NCI-H146 treated with DMSO at 0.1 percent for 48 hours (cell line): ENCODE data around the gene HHIPL1.

Experiments
- DNase-seq: peaks from one replicate; lab custom pipeline; 2025; ENCODE audit not compliant: unreplicated experiment; lab: John Stamatoyannopoulos, UW

Gene HHIPL1

DNA sequence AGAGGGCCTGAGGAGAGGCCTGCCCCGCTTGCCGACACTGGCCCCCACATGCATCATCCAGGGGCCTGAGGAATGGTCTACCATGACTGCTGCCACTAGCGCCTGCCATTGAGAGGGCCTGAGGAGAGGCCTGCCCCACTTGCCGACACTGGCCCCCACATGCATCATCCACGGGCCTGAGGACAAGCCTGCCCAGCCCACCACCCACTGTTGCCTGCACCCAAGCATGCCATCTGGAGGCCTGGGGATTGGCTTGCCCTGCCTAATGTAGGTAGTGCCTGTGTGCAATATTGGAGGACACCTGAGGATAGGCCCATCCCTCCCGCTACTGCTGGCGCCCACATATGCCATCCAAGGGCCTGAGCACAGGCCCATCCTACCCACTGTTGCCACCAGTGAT lies 63.5 kb downstream of the HHIPL1 start:
- no peak for DNase-seq

DNA sequence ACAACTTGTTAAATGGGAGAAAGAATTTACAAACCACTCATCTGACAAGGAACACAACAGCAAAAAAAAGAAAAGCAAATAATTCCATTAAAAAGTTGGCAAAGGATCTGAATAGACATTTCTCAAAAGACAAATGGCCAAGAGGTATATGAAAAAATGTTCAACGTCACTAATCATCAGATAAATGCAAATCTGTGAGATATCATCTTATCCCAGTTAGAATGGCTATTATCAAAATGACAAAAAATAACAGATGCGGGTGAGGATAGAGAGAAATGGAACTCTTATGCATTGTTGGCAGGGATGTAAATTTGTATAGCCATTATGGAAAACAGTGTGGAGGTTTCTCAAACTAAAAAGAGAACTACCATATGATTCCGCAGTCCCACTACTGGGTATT lies 69.0 kb downstream of the HHIPL1 start:
- no peak for DNase-seq

DNA sequence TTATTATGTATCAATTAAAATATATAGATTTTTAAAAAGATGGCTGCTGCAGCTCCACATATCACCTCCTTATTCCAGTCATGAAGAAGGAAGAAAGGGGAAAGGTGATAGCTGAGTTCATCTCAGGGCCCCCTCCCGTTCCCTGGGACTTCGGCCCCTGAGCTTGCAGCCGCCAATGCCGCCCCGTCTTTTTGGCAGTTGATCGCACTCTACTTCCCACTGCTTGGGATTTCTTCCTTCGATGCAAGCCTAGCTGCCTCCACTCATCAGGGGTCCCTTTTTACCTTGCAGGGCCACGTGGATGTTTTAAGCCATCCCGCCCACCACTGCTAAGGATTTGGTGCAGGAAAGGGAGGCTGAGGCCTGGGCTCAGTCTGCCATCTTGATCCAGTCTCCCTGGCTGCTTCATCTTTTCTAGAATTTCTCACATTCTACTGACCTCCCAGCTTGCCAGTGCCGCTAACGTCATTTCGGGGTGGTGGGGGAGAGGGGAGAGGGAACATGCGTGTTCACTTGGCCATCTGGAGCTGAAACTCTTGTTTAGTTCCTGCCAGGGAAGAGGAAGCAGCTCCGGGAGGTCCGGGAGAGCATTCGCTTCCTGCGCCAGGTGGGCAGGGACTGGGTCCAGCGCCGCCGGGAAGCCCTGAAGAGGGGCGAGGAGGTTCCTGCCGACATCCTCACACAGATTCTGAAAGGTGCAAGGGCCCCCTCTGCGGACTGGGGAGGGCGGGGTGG lies 70.5 kb downstream of the HHIPL1 start:
- no peak for DNase-seq

DNA sequence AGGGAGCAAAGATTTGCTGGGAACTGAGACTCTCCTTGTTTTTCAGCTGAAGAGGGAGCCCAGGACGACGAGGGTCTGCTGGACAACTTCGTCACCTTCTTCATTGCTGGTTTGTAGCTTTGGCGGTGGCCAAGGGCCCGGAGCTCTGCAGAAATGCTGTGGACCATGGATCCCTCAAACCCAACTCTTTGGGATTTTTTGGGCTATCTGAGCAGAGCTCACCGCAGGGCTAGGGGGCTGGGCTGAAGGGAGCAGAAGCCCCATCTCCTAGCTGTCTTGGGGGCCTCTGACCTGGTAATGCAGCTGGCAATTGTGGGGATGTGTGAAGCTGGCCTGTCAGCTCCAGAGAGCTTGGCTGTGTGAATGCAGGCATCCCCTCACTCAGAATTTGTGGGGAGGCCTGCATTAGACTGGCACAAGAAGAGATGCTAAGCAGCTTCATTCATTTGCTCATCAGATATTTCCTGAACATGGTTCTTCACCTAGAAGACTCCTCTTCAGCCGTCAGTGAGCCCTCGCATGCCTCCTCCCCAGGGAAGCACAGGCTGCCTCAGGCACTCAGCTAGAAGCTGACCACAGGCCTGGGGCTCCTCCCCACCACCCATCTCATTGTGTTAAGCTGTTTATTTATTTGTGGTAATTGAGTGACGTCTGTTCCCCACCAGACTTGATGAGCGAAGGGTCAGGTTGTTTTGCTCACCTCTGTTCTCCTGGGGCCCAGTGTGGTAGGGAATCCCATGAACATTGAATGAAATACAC lies 71.3 kb downstream of the HHIPL1 start:
- DNase-seq = no peak

DNA sequence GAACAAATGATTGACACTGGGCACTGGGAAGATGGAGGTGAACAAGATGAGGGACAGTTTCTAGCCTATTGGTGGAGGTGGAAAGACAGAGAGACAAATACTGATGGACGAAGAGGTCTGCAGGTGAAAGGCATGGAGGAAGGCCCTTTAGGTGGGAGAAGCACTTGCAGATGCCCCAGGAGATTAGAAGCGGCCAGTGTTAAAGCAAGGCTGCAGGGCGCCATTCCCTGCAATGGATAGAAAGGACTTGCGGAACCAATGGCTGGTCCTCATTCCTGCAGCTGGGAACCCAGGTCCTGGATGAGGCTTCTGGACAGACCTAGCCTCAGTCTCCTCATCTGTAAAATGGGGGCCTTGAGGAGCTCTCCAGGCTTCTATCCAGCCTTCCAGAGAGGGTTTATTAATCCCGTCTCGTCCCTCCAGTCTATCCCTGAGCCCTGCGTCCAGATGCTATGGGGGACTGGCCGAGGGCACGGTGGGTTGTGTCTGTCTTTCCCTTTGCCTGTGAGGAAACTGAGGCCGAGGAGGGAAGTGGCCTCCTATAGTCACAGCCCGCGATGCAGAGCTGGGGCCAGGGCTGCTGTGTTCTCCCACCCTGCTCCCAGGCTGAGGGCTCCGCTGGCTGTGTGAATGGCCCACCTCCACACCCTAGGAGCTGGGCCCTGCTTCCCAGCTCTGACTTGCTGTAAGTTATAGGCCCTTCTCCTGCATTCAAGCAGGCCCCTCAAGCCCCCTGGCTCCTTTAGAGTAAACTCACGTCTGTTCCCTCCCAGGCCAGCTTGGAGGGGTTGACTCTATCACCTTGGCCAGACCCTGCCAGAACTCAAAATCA lies 72.1 kb downstream of the HHIPL1 start:
- DNase-seq = no peak

DNA sequence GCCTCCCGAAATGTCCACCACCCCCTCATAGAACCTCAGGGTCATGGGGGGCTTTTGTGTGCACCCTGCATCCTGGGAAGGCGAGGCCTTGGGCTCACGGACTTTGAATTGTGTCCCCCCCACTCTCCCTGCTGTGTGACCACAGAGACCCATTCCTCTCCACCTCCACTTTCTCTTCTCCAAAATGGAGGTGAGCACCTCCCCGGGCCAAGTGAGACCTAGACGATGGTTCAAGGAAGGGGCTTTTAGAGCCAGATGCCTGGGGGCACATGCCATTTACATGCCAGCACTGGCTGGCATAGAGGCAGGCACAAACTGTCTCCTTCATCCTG lies 72.7 kb downstream of the HHIPL1 start:
- no peak for DNase-seq

DNA sequence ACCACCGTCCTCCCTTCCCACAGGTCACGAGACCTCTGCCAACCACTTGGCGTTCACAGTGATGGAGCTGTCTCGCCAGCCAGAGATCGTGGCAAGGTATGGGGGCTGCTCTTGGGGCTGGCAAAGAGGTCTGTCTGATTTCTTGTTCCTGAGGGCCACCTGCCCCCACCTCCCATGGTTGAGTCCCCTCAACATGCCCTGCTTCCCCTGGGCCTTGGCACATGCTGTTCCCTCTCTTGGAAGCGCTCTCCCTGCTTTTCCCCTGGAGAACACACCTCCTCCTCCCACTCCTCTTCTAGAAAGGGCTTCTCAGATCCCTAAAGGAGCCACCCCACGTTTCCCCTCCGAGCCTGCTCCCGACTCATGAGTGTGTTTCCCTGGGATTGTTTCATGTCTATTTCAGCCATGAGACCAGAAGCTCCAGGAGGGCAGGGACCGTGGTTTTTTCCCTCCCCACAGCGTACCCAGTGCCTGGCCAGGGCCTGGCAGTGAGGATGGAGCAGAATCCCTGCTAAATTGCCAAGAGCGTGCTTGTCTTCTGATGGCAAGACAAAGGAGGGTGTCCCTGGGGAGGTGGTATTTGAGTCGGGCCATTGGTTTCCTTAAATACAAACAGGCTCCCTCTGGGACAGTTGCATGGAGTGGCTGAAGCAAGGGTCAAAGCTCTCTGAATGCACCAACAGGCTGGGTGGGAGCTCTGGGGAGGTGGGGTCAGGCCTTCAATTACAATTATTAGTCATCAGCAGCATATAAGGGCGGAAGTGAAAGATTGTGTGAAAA lies 73.3 kb downstream of the HHIPL1 start:
- no peak for DNase-seq

DNA sequence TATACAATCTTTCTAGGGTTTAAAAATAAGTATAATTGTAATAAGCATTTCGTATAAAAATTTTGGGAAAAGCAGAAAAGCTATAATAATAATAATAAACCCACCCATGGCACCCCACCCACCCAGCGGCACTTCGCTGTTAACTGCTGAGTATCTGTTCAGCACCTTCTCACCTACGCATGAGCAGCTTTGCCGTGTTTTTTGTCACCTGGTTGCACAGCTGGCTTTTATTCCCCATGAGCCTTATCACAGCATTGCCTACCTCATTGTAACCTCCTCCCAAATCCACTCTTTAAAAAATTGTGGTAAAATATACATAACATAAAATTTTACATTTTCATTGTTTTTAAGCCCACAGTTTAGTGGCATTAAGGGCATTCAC lies 73.9 kb downstream of the HHIPL1 start:
- DNase-seq = no peak

DNA sequence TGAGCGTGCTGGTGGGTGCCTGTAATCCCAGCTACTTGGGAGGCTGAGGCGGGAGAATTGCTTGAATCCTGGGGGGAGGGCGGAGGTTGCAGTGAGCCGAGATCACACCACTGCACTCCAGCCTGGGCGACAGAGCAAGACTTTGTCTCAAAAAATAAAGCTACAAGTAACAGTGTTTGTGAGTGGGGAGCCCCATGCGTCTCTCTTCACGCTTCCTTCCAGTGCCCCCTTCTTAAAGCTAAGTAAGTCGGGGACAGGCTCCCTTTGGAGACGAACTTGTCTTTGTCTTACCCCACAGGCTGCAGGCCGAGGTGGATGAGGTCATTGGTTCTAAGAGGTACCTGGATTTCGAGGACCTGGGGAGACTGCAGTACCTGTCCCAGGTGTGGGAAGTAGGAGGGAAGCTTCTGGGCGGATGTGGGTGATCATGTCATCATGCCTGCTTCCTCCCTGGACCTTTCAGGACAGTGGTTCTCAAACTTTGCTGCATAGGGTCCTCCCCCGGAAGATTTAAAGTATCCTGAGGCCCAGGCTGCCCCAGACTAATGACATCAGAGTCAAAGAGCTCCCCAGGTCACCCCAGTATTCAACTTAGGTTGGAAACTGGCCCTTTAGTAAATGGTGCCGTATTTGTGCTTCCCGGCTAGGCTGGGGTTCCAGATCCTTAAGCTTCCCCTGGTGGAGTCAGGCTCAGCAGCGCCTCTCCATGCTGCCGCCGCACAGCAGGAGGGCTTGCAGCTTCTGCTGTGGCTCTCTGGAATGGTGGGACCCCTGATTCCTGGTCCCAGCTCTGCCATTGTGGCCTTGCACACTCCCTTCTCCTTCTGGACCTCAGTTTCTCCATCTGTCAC lies 76.2 kb downstream of the HHIPL1 start:
- no peak for DNase-seq

DNA sequence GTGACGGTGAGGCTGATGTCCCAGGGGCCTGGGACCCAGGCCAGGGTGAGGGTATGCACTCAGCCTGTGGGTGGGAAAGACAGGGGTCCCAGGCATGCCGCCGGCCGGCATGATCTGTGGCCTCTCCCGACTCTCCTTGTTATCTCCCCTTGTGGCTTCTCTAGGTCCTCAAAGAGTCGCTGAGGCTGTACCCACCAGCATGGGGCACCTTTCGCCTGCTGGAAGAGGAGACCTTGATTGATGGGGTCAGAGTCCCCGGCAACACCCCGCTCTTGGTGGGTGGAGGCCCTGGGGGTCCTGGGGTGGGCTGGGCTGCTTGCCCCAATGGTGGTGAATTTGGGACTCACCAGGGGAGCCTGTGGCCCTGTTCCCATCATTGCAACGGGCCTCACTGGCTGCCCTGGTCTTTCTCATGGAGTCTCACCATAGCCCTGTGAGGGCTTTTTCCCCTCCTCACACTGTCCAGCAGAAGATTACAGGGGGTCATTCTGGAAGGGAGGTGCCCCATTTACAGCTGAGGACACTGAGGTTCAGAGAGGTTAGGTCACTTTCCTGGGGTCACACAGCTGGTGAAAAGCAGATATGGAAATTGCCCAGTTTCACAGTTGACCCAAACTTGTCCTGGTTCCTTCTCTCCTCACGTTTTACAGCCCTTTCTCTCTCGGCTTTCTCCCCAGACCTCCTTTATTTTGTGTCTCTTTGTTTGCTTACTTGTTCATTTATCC lies 77.0 kb downstream of the HHIPL1 start:
- no peak for DNase-seq

DNA sequence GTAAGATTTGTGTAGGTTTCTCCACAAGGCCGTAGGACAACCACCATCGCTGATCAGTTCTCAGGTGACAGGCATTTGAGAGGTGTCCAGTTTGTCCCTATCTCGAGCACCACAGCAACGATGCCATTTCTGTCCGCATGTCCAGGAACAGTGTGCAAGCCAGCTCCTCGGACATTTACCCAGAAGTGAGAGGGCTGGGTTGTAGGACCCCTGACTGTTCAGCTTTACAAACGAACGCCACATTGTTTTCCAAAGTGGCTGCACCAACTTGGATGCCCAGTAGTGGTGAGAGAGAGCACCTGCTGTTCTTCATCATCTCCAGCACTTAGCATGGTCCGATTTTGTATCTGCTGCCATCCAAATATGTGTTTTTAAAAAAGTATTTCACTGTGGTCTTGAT lies 77.8 kb downstream of the HHIPL1 start:
- no peak for DNase-seq

DNA sequence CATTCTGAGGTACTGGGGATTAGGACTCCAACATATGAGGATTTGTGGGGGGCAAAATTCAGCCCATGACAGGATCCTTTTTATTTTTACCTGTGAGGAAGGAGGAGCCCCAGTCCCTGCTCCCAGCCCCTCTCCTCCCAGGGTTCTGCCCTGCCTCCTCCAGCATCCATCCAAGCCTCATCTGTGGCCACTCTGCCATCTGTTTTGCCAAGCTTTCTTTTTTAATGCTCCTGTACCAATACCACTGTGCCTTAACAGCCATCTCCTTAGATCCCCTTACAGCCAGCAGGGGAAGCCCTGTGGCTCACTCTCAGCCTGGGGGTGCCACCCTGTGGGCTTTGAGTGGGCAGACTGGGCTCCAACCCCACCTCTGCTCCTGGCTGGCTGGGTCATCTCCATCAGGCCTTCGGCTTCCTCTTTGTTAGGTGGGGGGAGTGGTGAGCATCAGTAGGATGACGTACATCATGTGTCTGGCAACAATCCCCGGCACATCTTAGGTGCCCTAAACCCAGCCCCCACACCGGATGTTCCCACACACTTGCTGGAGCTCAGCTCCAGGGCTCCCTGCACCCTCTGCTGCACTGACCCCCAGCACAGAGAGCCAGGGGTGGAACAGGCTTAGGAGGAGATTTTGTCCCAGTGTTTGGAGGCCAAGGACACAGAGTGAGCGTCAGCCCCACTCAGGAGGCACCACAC lies 79.4 kb downstream of the HHIPL1 start:
- DNase-seq = no peak

DNA sequence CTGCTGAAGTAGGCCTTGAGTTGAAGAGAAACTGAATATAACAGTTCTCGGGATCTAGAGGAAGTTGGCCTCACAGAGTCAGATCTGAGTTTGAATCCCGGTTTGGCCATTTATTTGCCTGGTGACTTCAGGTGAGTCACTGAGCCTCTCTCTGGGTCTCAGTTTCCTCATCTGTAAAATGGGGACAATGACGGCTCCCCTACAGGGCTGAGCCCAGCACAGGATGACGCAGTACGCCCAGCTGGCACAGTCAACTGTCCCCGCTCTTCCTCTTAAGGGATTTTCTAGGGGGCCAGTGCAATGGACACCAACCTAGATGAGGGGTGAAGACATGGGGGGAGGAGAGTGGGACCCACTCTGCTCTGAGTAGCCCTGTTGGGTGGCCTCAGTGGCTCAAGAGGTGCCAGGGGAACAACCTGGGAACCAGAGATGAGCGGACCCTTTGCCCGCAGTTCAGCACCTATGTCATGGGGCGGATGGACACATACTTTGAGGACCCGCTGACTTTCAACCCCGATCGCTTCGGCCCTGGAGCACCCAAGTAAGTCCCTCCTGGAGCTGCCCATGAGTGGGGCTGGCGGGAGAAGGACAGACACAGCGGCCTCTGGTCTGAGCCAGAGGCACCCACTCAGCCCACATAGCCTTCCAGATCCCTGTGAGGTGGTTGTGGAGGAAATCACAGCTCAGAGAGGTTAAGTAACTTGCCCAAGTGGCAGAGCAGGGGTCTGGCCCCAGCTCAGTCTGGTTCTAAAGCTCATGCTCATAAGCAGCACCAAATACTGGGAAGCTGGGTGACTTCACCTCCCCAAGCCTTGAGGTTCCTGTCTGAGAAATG lies 80.2 kb downstream of the HHIPL1 start:
- no peak for DNase-seq

DNA sequence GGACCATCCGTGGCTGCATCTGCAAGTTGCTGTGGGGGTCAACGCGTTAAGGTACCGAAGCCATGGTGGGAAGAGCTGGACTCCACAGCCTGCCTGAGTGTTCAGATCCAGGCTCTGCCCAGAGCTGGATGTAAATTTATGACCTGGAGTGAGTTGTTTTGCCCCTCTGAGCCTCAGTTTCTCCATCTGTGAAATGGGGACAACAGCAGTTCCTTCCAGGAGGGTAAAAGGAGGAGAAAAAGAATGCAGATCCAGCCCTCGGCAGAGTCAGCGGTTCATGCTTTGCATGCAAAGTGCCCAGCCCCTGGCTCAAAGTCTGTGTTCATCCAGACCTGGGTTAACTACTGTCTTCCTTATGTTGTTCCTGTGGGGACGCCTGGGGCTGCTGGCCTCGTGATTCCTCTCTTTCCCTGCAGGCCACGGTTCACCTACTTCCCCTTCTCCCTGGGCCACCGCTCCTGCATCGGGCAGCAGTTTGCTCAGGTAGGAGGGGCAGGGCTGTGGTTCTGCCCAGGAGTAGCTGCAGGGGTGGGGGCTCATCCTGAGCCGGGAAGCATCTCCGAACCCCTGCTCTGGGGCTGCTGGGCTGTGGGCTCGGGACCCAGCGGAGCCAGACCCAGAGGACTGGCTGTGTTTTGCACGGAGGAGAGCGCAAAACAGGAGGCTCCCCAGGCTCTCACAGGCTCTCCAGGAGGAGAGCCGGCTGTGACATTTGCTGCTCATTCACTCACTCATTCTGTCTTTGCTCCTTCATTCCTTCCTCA lies 81.0 kb downstream of the HHIPL1 start:
- DNase-seq = no peak

DNA sequence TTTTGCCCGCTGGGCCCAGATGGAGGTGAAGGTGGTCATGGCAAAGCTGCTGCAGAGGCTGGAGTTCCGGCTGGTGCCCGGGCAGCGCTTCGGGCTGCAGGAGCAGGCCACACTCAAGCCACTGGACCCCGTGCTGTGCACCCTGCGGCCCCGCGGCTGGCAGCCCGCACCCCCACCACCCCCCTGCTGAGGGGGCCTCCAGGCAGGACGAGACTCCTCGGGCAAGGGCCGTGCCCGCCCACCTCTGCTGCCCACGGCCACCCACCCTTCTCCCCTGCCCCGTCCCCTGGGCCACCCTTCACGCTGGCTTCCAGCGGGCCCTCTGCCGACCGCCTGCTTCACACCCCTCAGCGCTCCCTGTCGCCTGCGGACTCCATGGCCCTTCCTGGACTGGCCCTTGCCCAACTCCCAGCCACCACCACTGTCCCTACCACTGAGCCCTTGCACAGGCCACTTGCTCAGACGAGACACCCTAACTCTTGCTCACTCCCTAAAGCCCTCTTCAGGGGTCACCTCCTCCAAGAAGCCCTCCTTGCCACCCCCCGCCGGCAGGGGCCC lies 81.7 kb downstream of the HHIPL1 start:
- no peak for DNase-seq

DNA sequence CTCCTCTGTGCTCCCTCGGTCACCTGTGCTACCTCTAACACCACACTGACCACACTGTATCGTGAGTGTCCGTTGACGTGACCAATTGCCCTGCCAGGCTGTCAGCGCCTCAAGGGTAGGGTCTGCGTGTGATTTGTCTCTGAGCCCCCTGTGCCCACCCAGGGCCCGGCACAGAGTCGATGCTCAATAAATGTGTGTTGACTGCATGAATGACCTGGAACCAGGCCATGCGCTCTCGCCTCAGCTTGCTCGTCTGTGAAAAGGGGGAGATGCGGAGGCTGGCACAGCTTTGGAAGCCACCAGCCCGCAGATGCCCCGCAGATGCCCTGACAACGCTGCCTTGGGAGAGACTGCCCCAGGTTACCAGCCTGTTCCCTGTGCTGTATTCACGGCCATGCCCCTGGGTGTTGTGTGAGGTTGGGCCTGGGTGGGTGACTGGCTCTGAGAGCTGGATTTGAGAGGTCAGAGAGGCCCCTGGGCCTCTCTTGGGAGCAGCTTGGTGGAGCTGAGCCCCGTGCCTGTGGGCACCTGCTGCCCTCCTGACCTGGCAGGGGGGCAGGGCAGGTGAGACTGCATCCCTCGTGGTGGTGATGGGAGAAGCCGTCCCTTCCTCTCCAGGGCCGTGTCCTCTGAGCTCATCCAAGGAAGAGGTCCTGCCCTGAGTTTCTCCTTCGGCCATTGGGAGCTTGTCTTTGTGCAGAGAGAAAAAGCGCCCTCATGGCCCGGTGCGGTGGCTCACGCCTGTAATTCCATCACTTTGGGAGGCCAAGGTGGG lies 82.4 kb downstream of the HHIPL1 start:
- DNase-seq = no peak
